ENCODE data around the gene VPS13D. TPM values are rescaled to one million over a fixed set of nuclear protein-coding genes. Genes with fewer than 3 reads are reported as not detected.

Gene VPS13D
- polyA plus RNA-seq, 3 donors: 3.6 to 20.2 (median 5.1) TPM

DNA sequence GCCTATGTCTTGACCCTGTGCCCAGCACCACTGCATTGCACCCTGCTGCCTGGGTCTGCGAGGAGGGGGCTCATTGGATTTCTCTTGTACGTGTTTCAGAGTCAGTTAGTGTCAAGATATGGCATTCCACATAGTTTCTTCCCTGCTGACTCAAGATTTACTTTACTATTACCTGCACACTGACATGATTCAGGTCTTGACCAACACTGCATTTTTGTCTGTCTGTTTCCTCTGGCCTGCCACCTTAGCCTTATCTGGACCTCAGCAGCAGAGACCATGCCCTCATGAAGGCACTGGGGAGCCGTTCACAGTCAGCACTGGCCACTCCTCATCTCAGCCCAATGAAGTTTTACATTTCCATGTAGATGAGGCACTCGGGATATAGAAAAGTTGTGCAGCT, 232.8 kb downstream of the VPS13D start:
- intact Hi-C loops (cut with micrococcal nuclease): no loop called here
- peak overlapping the region in 2 of 7 donors; percentile 32 to 46 for H3K27ac Mint-ChIP-seq
- no peak for DNase-seq
- no peaks in the 10 kb centered on the region for H3K4me1 ChIP-seq (ENCODE audit: control insufficient read depth in 1 of 2, insufficient read depth in 2 of 2, low read length in 2 of 2)
- H3K4me3 ChIP-seq (replicated peaks in 1 of 3; ENCODE audit: low read depth in 2 of 3, low read length in 3 of 3): no peak overlapping the region
- H4K20me1 ChIP-seq (ENCODE audit: insufficient read depth, low read length): no peaks in the 10 kb centered on the region
- no peaks in the 10 kb centered on the region for H3K9me3 ChIP-seq (replicated peaks in 1 of 2; ENCODE audit: control insufficient read depth in 1 of 2, insufficient read depth in 1 of 2, low read length in 2 of 2)
- H3K9me3 Mint-ChIP-seq: no peaks in the 10 kb centered on the region
- H3K9ac ChIP-seq (ENCODE audit: insufficient read depth, low read length, poor library complexity, severe bottlenecking): no peak overlapping the region
- TF ChIP-seq, protein P1, sequence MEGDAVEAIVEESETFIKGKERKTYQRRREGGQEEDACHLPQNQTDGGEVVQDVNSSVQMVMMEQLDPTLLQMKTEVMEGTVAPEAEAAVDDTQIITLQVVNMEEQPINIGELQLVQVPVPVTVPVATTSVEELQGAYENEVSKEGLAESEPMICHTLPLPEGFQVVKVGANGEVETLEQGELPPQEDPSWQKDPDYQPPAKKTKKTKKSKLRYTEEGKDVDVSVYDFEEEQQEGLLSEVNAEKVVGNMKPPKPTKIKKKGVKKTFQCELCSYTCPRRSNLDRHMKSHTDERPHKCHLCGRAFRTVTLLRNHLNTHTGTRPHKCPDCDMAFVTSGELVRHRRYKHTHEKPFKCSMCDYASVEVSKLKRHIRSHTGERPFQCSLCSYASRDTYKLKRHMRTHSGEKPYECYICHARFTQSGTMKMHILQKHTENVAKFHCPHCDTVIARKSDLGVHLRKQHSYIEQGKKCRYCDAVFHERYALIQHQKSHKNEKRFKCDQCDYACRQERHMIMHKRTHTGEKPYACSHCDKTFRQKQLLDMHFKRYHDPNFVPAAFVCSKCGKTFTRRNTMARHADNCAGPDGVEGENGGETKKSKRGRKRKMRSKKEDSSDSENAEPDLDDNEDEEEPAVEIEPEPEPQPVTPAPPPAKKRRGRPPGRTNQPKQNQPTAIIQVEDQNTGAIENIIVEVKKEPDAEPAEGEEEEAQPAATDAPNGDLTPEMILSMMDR (IDR thresholded peaks at IDR 0.05): no peak
- H3K4me3 Mint-ChIP-seq: no peak overlapping the region
- peaks cover 78 to 93% of the 10 kb centered on the region in 2 donors for H3K36me3 Mint-ChIP-seq
- 100% methylated on average over 2 of the region's 4 CpGs for WGBS (ENCODE audit: insufficient coverage)
- H3K36me3 ChIP-seq (replicated peaks in 1 of 2; ENCODE audit: control insufficient read depth in 1 of 2, insufficient read depth in 2 of 2, low read length in 2 of 2): peaks cover 61 to 98% of the 10 kb centered on the region in 2 donors
- H3K4me1 Mint-ChIP-seq: no peaks in the 10 kb centered on the region
- no peaks in the 10 kb centered on the region for H3K27me3 Mint-ChIP-seq (ENCODE audit: low read depth in 3 of 3)
- no peak overlapping the region for H3K27ac ChIP-seq (ENCODE audit: low read depth in 1 of 2, low read length in 2 of 2)
- no peak overlapping the region for H2AFZ ChIP-seq (ENCODE audit: insufficient read depth, low read depth, low read length, poor library complexity, severe bottlenecking)
- no peaks in the 10 kb centered on the region for H3K79me2 ChIP-seq (ENCODE audit: insufficient read depth, low read length)
- H3K4me2 ChIP-seq (replicated peaks; ENCODE audit: extremely low read depth, low read length, poor library complexity, severe bottlenecking): no peak overlapping the region
- no peaks in the 10 kb centered on the region for H3K27me3 ChIP-seq (ENCODE audit: control insufficient read depth in 2 of 2, insufficient read depth in 2 of 2, low read length in 2 of 2)

DNA sequence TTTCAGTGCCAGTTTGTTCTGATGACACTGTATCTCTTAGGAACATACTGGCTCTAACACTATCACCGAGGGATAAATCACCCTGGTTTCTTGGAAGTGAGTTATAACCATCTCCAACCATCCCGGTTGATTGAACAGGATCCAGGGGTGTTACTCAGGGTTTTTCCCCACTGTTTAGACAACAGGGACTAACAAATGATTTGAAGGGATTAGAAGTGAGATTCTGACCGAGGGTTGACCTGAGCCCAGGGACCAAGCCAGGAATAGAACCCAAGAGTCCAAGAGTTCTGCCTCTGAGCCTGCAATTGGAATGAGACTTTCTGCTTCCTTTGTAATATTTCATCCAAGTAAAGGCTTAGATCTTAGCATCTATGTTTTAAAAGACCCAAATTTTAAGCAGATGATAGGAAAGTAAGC, 234.2 kb downstream of the VPS13D start:
- Mint-ChIP-seq H3K4me3 (no peak overlapping the region), H3K4me1 (no peaks in the 10 kb centered on the region), H3K27ac (no peak overlapping the region), H3K9me3 (no peaks in the 10 kb centered on the region), H3K36me3 (peaks cover 71 to 87% of the 10 kb centered on the region in 2 donors), H3K27me3 (ENCODE audit: low read depth in 3 of 3) (no peaks in the 10 kb centered on the region)
- intact Hi-C loops (cut with micrococcal nuclease): no loop called here
- H3K9me3 ChIP-seq (replicated peaks in 1 of 2; ENCODE audit: control insufficient read depth in 1 of 2, insufficient read depth in 1 of 2, low read length in 2 of 2): no peaks in the 10 kb centered on the region
- H3K27me3 ChIP-seq (ENCODE audit: control insufficient read depth in 2 of 2, insufficient read depth in 2 of 2, low read length in 2 of 2): no peaks in the 10 kb centered on the region
- H2AFZ ChIP-seq (ENCODE audit: insufficient read depth, low read depth, low read length, poor library complexity, severe bottlenecking): no peak overlapping the region
- DNase-seq: no peak
- no peak overlapping the region for H3K4me2 ChIP-seq (replicated peaks; ENCODE audit: extremely low read depth, low read length, poor library complexity, severe bottlenecking)
- WGBS (ENCODE audit: insufficient coverage): no CpG with 5 or more reads among the region's 3 CpGs
- no peak overlapping the region for H3K27ac ChIP-seq (ENCODE audit: low read depth in 1 of 2, low read length in 2 of 2)
- H3K36me3 ChIP-seq (replicated peaks in 1 of 2; ENCODE audit: control insufficient read depth in 1 of 2, insufficient read depth in 2 of 2, low read length in 2 of 2): peaks cover 57 to 95% of the 10 kb centered on the region in 2 donors
- no peak overlapping the region for H3K9ac ChIP-seq (ENCODE audit: insufficient read depth, low read length, poor library complexity, severe bottlenecking)
- no peaks in the 10 kb centered on the region for H3K79me2 ChIP-seq (ENCODE audit: insufficient read depth, low read length)
- TF ChIP-seq, protein P1 (IDR thresholded peaks at IDR 0.05): no peak
- no peak overlapping the region for H3K4me3 ChIP-seq (replicated peaks in 1 of 3; ENCODE audit: low read depth in 2 of 3, low read length in 3 of 3)
- H4K20me1 ChIP-seq (ENCODE audit: insufficient read depth, low read length): no peaks in the 10 kb centered on the region
- H3K4me1 ChIP-seq (ENCODE audit: control insufficient read depth in 1 of 2, insufficient read depth in 2 of 2, low read length in 2 of 2): no peaks in the 10 kb centered on the region

All from CD14-positive monocyte (primary cell).